Natural killer cell (primary cell): ENCODE measurements around the gene RAB3B. TPM values are rescaled to one million over a fixed set of nuclear protein-coding genes. Genes with fewer than 3 reads are reported as not detected.

Experiments
- ATAC-seq, 3 donors: fragments of 150-1000 bp in 2 of 3; fragments of 200-7000 bp in 1 of 3; cut with Tn5 transposase; 1 replicate in 1 of 3; 2 replicates in 2 of 3; pipeline ENCODE4 v1.10.0; 2021; ENCODE audit warnings: mild to moderate bottlenecking in 2 of 3, moderate library complexity in 2 of 3
- DNase-seq, 2 donors: peaks; one replicate each; pipeline versions ENCODE4 v3.0.0 to v3.0.0-alpha.2; 2013 to 2021; ENCODE audit warnings: mixed read lengths in 1 of 2
- H3K27ac ChIP-seq: one replicate; pipeline ENCODE4 v1.5.1; 2013; ENCODE audit warnings: mild to moderate bottlenecking, low read length
- H3K27me3 ChIP-seq: one replicate; pipeline ENCODE4 v1.6.1; 2013; ENCODE audit warnings: low read length; ENCODE audit not compliant: control insufficient read depth, insufficient read depth
- H3K36me3 ChIP-seq: one replicate; pipeline ENCODE4 v1.6.1; 2013; ENCODE audit warnings: low read length; ENCODE audit not compliant: control insufficient read depth, insufficient read depth
- H3K4me1 ChIP-seq: one replicate; pipeline ENCODE4 v1.6.1; 2013; ENCODE audit warnings: low read length; ENCODE audit not compliant: control insufficient read depth, insufficient read depth
- H3K4me3 ChIP-seq: one replicate; pipeline ENCODE4 v1.5.1; 2013; ENCODE audit warnings: low read length
- H3K9me3 ChIP-seq: one replicate; pipeline ENCODE4 v1.6.1; 2013; ENCODE audit warnings: low read length; ENCODE audit not compliant: control insufficient read depth, insufficient read depth
- H3K27ac Mint-ChIP-seq, 2 donors: one replicate each; pipeline ENCODE4 v1.8.0; 2022; ENCODE audit warnings: mild to moderate bottlenecking in 2 of 2, mixed read lengths in 2 of 2, moderate library complexity in 1 of 2
- H3K27me3 Mint-ChIP-seq, 2 donors: one replicate each; pipeline ENCODE4 v1.8.0; 2022; ENCODE audit warnings: low read depth in 2 of 2, mixed read lengths in 2 of 2
- H3K36me3 Mint-ChIP-seq: one replicate; pipeline ENCODE4 v1.8.0; 2022; ENCODE audit warnings: mixed read lengths
- H3K4me1 Mint-ChIP-seq, 2 donors: one replicate each; pipeline ENCODE4 v1.8.0; 2022; ENCODE audit warnings: mixed read lengths in 2 of 2
- H3K4me3 Mint-ChIP-seq: one replicate; pipeline ENCODE4 v1.8.0; 2022; ENCODE audit warnings: mild to moderate bottlenecking, moderate library complexity, mixed read lengths
- H3K9me3 Mint-ChIP-seq, 2 donors: one replicate each; pipeline ENCODE4 v1.8.0; 2022; ENCODE audit warnings: mixed read lengths in 2 of 2
- CTCF ChIP-seq: fragments of 200-600 bp; IDR thresholded peaks from one replicate; pipeline ENCODE4 v1.8.0; 2022; ENCODE audit warnings: antibody characterized with exemption
- WGBS: methylation state at CpG from one replicate; pipeline ENCODE4 v1.1.7; 2013; ENCODE audit warnings: missing lambda C conversion rate; ENCODE audit not compliant: insufficient coverage; 5-methylcytosine and 5-hydroxymethylcytosine counted together
- intact Hi-C: fragments of 100-400 bp; cut with micrococcal nuclease; formaldehyde crosslinking; loops from one replicate; pipeline ENCODE4 v1.14.2; 2022
- total RNA-seq, 4 donors: library from RNA; stranded (reverse); fragments of 120-200 nt in 1 of 4; gene quantifications; one replicate each; pipeline versions ENCODE4 v1.2.3 to v1.2.4, GENCODE V29; 2013 to 2022

Gene RAB3B
- under 1 TPM in 1 of 3 donors, not detected in 2; 0.03 TPM for total RNA-seq
- total RNA-seq (2013) = not detected

GRCh38 chr1:51990478-51990965, at the start of gene RAB3B:
RAB3B (minus strand) TSS chr1:51990700; CDS start chr1:51977117, 13,583 bp downstream.
- intact Hi-C loops = no loop called here
- peaks cover 9% of the 10 kb centered on the region for H3K4me1 ChIP-seq
- Mint-ChIP-seq H3K4me3 (peak within 1 kb of the TSS; percentile 91), H3K27me3 (peaks cover 40% of the 10 kb centered on the region in 2 donors), H3K4me1 (peaks cover 11 to 23% of the 10 kb centered on the region in 2 donors), H3K36me3 (no peaks in the 10 kb centered on the region), H3K27ac (no peak within 1 kb of the TSS), H3K9me3 (no peaks in the 10 kb centered on the region)
- H3K27me3 ChIP-seq = peaks cover 21% of the 10 kb centered on the region
- H3K36me3 ChIP-seq = no peaks in the 10 kb centered on the region
- 1% methylated on average over 46 of the region's 46 CpGs for WGBS
- no peaks in the 10 kb centered on the region for H3K9me3 ChIP-seq
- ATAC-seq (peak; percentile 74 to 93 (median 90)), DNase-seq (peak; percentile 56 to 71)
- no peak for TF ChIP-seq CTCF
- peak within 1 kb of the TSS; percentile 7 for H3K4me3 ChIP-seq
- no peak within 1 kb of the TSS for H3K27ac ChIP-seq

GRCh38 chr1:52037909-52038308, 47.4 kb upstream of the RAB3B start:
- Mint-ChIP-seq H3K27ac (no peak overlapping the region), H3K9me3 (no peaks in the 10 kb centered on the region), H3K27me3 (no peaks in the 10 kb centered on the region), H3K4me3 (no peak overlapping the region), H3K36me3 (no peaks in the 10 kb centered on the region), H3K4me1 (peaks cover 6 to 14% of the 10 kb centered on the region in 2 donors)
- no peaks in the 10 kb centered on the region for H3K27me3 ChIP-seq
- TF ChIP-seq CTCF = no peak
- H3K9me3 ChIP-seq = no peaks in the 10 kb centered on the region
- intact Hi-C loops = no loop called here
- H3K36me3 ChIP-seq = peaks cover 16% of the 10 kb centered on the region
- H3K4me3 ChIP-seq = no peak overlapping the region
- DNase-seq (no peak), ATAC-seq (no peak)
- H3K4me1 ChIP-seq = peaks cover 6% of the 10 kb centered on the region
- no peak overlapping the region for H3K27ac ChIP-seq
- 94% methylated on average over 1 of the region's 1 CpG for WGBS

GRCh38 chr1:52037402-52037814, 46.9 kb upstream of the RAB3B start:
- Mint-ChIP-seq H3K4me3 (no peak overlapping the region), H3K27ac (no peak overlapping the region), H3K9me3 (no peaks in the 10 kb centered on the region), H3K27me3 (no peaks in the 10 kb centered on the region), H3K4me1 (peaks cover 10 to 18% of the 10 kb centered on the region in 2 donors), H3K36me3 (no peaks in the 10 kb centered on the region)
- no peak for TF ChIP-seq CTCF
- intact Hi-C loops = no loop called here
- Histone ChIP-seq H3K27me3 (no peaks in the 10 kb centered on the region), H3K9me3 (no peaks in the 10 kb centered on the region), H3K27ac (no peak overlapping the region), H3K36me3 (peaks cover 16% of the 10 kb centered on the region), H3K4me3 (no peak overlapping the region), H3K4me1 (peaks cover 11% of the 10 kb centered on the region)
- no peak for DNase-seq
- WGBS = 94% methylated on average over 5 of the region's 5 CpGs
- ATAC-seq = no peak

GRCh38 chr1:52034050-52034384, 43.5 kb upstream of the RAB3B start:
- peak overlapping the region; percentile 92 to 94 for H3K27ac Mint-ChIP-seq
- ATAC-seq (no peak), DNase-seq (no peak)
- H3K36me3 ChIP-seq = peaks cover 2% of the 10 kb centered on the region
- H3K27me3 Mint-ChIP-seq = no peaks in the 10 kb centered on the region
- TF ChIP-seq CTCF = no peak
- H3K27me3 ChIP-seq = no peaks in the 10 kb centered on the region
- no peaks in the 10 kb centered on the region for H3K9me3 ChIP-seq
- H3K36me3 Mint-ChIP-seq = no peaks in the 10 kb centered on the region
- H3K4me1 Mint-ChIP-seq = peaks cover 31 to 40% of the 10 kb centered on the region in 2 donors
- H3K9me3 Mint-ChIP-seq = no peaks in the 10 kb centered on the region
- intact Hi-C loops = loop anchor here (5.0 kb wide), 1 partner anchor 333 kb away; the partner anchor contains the start of gene CC2D1B
- peak overlapping the region; percentile 83 for H3K4me3 ChIP-seq
- whole genome bisulfite sequencing = no CpG with 5 or more reads among the region's 2 CpGs
- peak overlapping the region; percentile 95 for H3K27ac ChIP-seq
- peaks cover 21% of the 10 kb centered on the region for H3K4me1 ChIP-seq
- peak overlapping the region; percentile 92 for H3K4me3 Mint-ChIP-seq
